IPS DF 19.7 (cell line): ENCODE measurements around the gene GADL1.

Experiments used
- DNase-seq: peaks from one replicate; pipeline ENCODE4 v3.0.0-alpha.2; 2013; ENCODE audit warnings: low read depth, low spot score

The GADL1 gene

DNA sequence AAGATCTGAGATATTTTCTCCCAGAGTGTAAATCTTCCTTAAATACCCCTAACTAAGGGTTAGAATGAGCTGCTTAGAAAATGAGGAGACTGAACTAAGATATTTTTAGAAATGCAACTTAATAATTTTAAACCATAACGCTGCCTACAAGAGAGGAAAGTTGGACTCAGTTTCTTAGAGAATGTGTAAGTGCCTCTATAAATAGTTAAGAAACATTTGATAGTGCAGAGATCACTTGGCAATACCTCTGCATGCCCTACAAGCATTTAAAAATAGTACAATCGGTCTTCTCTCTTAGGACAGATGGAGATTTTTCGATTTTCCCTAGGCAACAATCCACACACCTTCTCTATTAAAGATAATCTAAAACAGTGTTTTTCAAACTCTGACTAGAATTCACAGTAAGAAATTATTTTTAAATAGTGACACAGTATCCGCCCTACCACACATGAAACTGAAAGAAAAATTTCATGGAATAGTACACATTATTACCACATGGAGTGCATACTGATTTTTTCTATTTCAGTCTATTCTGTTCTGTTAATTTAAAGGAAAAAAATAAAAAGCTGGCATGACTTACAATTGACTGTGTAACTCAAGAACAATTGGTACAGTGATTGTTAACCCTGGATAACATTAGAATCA, 83.2 kb downstream of the GADL1 start:
- DNase-seq, result no peak

DNA sequence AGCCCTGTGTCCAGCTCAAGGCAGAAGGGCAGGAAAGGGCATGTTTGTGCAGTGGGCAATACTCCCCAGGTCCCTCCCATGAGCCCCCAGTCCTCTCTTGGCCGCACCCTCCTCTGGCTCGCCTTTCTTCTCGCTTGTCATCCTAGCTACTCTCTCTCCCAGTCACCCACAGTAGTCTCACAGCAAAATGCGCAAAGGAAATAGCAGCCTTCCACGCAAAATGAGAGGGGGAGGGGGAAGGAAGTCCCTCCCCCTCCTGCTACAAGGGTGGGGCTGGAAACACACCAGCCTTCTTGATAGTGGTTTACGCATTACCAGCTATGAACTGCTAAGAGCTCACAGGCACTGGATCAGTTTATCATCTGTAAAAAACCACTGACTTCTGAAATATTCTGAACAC, 83.8 kb downstream of the GADL1 start:
- DNase-seq, result no peak

GRCh38 chr3:30805695-30806094, 88.8 kb downstream of the GADL1 start:
- no peak for DNase-seq

DNA sequence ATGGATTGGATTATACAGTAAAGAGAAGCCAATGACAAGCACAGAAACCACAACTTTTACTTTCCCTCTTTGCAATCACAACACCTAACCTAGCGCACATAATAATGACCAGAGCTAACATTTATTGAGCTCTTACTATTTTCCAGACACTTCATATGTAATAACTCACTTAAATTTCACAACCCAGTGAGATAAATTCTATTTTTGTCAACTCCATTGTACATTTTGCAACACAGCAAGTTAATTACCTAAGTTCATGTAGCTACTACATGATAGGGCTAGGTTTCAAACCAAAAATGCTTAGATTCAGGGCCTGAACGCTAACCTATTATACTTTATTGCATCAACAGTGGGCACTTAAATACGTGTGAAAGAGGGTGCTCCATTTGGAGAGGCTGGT, 89.5 kb downstream of the GADL1 start:
- DNase-seq, result no peak

- DNase-seq, result no peak
Observed at GRCh38 chr3:30795176-30795575, 99.3 kb downstream of the GADL1 start.

- no peak for DNase-seq
Observed at GRCh38 chr3:30793740-30794139, 100.7 kb downstream of the GADL1 start.

- DNase-seq, result no peak
Observed at GRCh38 chr3:30790150-30790549, 104.3 kb downstream of the GADL1 start.

DNA sequence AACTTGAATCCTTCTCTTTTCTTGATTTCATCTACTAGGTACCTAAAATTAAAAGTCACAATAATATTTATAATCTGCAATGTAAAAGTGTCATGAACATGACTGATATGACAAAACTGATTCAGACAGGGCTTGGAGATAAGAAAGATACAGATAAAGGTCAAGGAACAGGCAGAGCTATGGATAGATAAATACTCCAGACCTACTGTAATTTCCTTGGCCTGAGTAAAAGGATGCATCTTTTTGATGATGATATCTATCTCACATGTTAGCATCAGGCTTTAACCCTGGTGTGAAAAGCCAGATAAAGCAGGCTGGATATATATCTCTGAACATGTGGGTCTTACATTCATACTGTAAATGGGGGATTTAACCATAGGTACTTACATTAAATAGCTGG, 108.1 kb downstream of the GADL1 start:
- DNase-seq, result no peak

DNA sequence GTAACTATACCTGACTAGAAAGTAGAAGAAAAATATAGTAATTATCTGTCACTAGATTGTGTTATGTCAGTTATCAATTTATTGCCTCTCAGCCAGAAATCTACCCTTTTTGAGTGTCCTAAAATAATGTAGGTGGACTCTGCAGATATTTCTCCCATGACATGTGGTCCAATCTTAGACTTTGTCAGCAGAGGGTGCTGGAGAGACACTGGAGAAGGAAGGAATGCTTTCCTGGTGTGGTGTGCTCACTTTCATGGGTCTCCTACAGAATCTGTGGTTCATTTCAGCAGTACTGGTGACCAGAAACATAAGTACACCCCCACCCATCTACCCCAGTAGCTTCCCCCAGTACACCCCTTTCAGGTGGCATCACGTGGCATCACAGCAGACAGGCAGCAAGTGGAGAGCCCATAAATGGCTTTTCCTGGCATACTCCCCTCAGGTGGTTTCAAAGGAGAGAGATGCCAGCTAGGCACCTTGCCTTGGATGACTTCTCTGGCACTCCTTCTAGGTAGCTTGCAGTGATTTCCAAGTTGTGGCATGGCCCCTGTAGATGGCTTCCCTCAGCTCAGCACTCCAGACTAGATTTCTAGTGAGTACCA, 114.7 kb downstream of the GADL1 start:
- DNase-seq, result peak; percentile 12

DNA sequence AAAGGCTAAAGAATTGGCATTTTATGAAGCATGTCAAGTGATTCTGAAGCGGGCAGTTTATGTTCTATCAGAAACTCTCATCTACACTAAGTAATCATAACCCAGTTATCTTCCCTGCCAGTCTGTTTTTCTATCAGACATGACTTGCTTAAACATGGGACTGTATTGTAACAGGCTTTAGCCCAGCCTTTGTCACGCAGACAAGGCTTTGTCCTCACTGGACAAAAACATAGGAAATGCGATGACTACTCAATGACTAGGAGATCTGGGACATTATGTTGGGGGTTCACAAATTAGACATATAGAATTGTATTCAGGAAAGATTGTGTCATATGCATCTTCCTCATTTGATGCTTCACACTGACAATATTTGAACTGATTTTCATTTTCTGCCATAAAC, 115.5 kb downstream of the GADL1 start:
- no peak for DNase-seq

DNA sequence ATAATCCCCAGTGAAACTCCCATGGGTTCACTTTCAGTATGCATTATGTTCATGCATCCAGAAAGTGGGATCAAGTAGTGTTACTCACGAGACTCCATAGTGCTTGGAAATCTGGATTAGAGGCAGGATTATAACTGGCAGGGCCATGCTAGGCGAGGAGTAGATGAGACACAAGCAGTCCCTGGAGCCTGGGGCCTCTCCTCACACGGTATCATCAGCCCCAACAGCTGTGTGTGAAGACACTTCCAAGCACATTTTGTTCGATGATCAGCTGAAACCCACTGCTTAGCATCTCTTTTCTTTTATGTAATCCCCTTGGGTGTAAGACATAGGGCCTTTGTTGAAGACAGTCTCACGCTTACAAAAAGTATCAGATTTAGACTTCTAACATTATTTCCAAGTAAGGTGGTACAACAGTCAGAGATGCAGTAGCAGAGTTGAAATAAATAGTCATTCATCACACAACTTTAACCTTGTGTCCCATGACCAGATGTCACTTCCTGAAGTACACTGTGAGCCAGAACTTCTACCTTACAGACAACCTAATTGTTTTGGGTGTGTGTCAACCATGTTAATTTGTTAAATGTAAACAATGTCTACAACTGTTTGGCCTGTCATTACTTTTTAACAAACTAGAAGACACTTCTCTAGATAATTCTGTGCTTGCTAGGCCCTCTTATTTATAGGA, 116.9 kb downstream of the GADL1 start:
- no peak for DNase-seq

GRCh38 chr3:30776186-30776815, 118.2 kb downstream of the GADL1 start:
- no peak for DNase-seq

DNA sequence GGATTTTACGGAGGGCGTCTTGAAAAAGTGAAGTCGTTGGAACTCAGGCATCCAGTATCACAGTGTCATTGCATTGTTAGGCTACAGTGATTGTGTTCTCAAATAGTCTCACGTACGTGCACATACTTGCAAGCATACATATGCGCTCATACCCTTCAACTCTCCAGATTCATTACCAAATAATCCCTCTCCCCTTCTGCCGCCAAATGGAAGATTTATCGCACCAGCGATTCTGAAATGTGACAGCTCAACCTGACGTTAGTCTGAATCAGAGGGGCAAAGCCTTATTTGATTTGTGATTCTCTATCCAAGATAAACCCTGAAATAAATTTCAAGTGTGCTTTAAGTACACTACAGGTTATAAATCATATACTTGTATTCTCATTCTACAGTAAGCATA, 119.4 kb downstream of the GADL1 start:
- DNase-seq, result no peak

DNA sequence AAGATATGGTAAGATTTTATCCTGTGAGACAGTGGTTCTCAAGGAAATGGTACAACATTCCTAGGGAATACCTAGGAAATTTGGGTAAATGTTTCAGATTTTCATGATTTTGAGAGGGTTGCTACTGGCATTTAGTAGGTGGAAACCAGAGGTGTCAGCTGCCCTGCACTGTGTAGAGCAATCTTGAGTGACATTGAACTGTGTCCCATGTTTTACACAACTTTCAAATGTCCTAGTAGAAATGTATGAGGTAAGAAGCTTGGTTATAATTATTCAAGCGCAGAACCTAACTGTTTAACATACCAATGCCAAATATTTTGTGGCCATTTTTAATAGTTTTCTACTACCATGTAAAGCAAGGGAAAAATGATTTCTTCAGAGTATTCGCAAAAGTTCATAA, 120.4 kb downstream of the GADL1 start:
- no peak for DNase-seq

DNA sequence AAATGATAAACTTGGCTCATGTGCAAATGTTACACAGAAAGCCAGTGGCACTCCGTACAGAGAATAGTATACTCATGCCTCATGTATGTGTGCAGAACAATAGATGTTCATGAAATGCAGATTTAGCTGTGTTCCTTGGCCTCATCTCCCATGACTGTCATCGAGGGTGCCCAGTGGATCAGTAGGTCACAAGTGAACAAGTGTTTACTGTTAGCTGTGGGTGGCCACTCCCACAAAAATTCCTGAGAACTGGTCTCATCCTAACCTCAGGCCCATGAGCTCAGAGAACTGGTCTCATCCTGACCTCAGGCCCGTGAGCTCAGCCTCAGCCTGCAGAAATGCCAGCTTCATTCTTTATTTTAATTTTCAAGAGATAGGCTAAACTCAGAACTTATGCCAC, 124.1 kb downstream of the GADL1 start:
- no peak for DNase-seq

- DNase-seq, result no peak
Observed at GRCh38 chr3:30768703-30769550, 125.5 kb downstream of the GADL1 start.

GRCh38 chr3:30768046-30768445, 126.4 kb downstream of the GADL1 start:
- DNase-seq, result no peak

DNA sequence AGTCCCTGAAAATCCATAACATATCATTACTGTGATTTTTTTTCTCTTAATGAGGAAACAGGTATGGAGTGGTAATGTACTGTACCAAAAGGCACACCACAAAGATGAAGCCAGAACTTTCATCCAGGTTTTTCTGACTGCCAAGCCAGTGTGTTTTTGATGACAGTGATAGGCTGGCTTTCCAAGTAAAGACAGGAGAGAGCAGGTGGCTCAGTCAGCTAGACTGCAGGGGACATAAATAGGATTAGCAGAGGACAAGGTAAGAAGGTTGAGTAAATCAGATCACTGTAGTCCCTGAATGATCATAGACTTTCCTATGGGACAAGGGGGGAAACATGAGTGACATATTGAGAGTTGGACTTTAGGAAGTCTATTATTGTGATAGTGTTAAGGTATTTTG, 127.9 kb downstream of the GADL1 start:
- DNase-seq, result no peak

DNA sequence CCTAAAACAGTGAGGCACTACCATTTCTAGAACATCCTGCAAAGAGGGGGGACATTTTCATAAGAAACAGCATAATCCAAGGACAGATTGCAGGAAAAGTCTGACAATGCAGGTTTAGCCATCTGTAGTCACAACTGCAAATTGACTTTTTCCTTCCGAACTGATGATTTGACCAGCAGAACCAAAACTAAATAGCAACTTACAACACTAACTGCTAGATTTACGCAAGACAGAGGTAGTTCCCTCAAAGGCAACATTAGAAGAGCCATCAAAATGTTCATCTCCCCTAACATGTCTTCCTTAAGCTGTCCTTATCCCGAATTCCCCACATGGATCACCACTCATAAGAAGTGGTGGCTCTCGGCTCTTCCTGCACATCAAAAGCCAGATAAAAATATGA, 129.6 kb downstream of the GADL1 start:
- DNase-seq, result no peak

GRCh38 chr3:30764281-30764680, 130.2 kb downstream of the GADL1 start:
- no peak for DNase-seq

GRCh38 chr3:30761374-30761773, 133.1 kb downstream of the GADL1 start:
- DNase-seq, result no peak

GRCh38 chr3:30760737-30761136, 133.7 kb downstream of the GADL1 start:
- DNase-seq, result no peak
